ENCODE measurements around the gene RGS3.

GRCh38 chr9:113502427-113503034 lies 39.0 kb downstream of the RGS3 start:
- TF ChIP-seq CTCF (IDR thresholded peaks at IDR 0.05 in 8 of 11, conservative IDR thresholded peaks at IDR 0.05 in 3 of 11): no peak
- TF ChIP-seq POLR2A (IDR thresholded peaks at IDR 0.05): no peak
- TF ChIP-seq POLR2AphosphoS5 (IDR thresholded peaks at IDR 0.05): no peak
